Fibroblast of upper back skin (primary cell): ENCODE data around the gene NOXRED1.
"Not testable (repeated sequence)": the region's sequence is repeated elsewhere in the genome, so short reads cannot be mapped to it uniquely, and the experiment has no call there.

Experiments used
- DNase-seq: peaks from one replicate; pipeline ENCODE4 v3.0.0-alpha.2; 2013

NOXRED1 gene, protein sequence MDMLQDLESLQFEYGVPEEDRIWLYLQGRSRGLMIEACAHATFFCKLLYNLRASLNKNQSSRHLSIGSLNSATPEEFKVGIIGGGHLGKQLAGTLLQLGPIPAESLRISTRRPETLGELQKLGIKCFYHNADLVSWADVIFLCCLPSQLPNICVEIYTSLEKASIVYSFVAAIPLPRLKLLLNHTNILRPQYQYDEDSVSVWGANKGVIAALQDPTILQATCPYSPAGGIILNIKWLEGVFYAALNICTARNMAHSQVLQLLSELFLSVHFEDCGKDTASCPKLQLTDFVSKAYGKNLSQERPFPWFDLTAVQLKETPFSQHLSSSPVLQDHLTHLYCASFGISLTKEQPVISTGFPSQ

DNA sequence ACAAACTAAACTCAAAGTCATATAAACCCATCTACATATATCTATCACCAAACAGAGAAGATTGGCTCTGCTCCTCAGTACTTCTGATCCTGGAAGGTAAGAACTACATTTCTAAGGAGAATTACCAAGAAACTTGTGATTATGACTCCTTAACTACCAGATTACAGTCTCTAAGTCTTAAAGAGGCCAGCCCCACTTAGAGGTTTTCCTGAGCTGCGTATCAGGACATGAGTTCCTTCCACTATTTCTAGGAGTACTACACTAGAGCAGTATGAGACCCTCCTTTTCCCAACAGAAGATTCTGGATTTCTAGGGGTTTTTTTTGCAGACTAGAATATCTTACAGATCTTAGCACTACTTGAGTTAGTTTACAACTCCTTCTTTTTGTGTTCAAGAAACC, at the start of gene NOXRED1:
Gene NOXRED1, minus strand, starts transcription at position 101 of the 400 bp plus-strand sequence. CDS start 634 bp downstream, outside the sequence.
- no peak for DNase-seq

- no peak for DNase-seq
These were observed 47.0 kb upstream of the NOXRED1 start for GRCh38 chr14:77470224-77470870.

DNA sequence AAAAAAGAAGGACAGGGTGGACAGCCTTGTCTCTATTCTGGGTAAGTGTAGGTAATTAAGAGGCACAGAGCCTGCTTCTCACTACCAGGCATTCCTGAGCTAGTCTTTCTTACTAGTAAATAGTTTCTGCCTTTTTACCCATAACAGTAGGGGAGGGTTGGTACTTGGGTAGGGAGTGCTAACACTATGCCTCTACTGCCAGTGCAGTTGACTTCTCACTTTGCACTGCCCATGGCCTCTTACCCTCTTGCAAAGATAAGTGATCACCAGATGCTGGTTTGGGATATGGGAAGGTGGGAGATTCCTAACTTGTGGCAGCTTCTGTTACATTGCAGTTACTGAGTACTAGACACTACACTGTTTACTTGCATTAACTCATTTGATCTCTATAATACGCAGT, 46.2 kb upstream of the NOXRED1 start:
- DNase-seq = no peak

GRCh38 chr14:77469067-77469505, 45.8 kb upstream of the NOXRED1 start:
- no peak for DNase-seq

DNA sequence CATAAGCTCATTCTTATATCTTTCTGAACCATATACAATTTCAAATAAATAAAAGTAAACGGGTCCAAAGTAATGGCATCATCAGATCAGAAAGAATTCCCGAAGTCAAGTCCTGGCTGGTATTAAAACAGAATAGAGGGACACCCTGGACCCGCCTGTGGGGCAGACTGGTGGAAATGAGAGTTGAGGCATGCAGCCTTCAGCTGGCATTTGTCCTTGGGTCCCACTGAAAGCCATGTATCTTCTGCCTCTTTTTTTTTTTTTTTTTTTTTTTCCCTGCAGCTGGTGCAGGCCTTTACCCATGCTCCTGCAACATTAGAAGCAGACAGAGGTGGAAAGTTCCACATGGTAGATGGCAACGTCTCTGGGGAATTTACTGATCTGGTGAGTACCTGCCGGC, 44.5 kb upstream of the NOXRED1 start:
- DNase-seq = no peak

- DNase-seq = peak; percentile 67
These were observed 35.9 kb upstream of the NOXRED1 start for GRCh38 chr14:77459072-77459723.

- DNase-seq = peak; percentile 11
These were observed 35.1 kb upstream of the NOXRED1 start for GRCh38 chr14:77458249-77458950.

DNA sequence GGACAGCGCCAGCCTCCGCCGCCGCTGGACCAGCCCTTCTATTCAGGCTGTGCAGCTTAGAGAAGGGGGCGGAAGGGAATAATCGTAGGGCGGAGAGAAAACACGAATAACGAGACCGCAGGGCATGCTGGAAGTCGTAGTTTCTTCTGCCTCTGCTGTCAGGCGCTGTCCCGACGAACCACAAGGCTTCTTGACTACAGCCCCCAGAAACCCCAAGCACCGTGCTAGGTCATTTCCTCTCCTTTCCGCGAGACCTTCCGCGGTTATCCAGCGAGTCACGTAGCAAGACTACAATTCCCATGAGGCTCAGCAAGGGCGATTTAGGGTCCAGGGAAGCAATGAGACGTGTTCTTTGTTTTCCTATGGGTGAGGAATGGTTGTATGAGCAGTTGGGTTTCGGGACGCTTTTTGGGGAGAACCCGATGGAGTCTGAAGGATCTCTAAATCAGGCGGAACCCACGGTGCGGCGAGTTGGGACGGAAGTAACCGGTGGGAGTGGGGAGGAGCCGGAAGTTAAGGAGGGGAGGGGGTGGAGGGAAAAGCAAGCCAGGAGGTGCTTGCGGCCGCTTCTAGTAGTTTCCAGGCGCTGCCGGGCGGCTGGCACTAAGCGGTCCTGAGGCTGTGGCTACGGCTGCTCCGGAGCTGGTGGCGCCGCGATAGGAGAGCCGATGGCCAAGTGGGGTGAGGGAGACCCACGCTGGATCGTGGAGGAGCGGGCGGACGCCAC, 34.4 kb upstream of the NOXRED1 start, which contains the start of the genes AHSA1 and VIPAS39:
Gene AHSA1, plus strand, starts transcription at position 572 of the 727 bp plus-strand sequence. Its CDS starts 97 bp downstream, at position 669.
Gene VIPAS39, minus strand, starts transcription at position 80 of the 727 bp plus-strand sequence. CDS start 3,499 bp downstream, outside the sequence.
- peak; percentile 99 for DNase-seq

DNA sequence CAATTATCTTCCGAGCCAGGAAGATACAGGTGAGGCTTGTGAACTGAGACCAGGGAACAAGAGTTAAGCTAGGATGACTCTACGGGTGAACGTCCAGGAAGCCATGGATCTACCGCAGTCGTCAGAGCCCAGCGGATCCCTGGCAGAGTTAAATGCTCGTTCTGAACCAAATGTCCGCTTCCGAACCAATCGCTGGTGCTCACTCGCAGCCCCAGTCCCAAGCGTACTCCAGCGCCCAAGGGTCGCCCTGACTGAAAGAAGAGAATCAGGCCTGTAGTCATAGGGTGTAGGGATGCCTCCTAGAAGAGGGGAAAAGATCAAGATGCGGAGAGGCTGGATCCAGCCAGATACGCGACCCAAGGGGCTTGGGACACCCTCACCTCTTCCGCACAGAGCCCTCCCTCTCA, 33.8 kb upstream of the NOXRED1 start:
- DNase-seq = no peak

GRCh38 chr14:77455966-77456640, 32.8 kb upstream of the NOXRED1 start:
- DNase-seq = no peak

DNA sequence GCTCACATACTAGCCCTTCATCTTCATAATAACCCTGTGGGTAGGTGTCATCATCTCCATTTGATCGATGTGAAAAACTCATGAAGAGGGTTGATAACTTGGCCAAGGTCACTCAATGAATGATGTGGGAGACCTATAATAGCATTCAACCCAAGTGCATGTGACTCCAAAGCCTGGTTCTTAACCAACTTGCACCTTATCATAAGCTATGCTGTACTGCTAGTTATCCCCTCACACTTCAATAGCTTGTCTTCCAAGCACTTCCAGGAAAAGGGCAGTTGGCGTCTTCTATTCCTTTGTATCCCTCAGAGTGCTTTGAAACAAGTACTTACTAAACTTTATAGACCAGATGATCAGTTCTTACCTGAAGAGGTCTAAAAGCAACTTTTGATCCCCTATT, 18.9 kb upstream of the NOXRED1 start:
- DNase-seq = no peak

DNA sequence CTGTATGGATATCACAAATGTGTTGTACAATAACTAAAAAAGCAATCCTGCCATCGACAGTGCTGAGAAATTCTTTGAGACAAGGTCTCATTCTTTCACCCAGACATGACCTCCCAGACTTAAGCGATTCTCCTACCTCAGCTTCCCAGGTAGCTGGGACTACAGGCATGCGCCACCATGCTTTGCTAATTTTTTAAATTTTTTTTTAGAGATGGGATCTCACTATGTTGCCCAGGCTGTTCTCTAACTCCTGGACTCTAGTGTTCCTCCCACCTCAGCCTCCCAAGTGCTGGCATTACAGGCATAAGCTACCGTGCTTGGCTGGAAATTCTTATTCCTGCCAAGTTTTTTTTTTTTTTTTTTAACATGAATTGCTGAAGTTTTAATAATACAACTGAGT, 16.5 kb upstream of the NOXRED1 start:
- no peak for DNase-seq

DNA sequence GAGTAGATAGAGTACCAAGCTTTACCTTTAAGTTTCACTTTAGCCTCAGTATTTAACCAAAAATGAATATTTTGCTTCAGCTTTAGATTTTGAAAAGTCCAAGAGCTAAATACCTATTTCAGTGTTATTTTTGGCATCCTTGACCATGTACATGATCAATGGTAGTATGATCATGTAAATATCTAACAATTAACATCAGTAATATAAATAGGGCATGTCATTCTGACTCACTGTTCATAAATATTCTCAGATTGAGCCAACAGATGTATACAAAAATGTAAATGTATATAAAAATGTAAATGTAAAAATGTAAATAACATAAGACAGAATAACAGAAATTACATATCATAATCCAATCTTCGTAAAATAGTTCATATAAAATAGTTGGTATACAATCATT, 15.3 kb upstream of the NOXRED1 start:
- no peak for DNase-seq

- peak; percentile 22 for DNase-seq
These were observed 12.7 kb upstream of the NOXRED1 start for GRCh38 chr14:77436042-77436441.

DNA sequence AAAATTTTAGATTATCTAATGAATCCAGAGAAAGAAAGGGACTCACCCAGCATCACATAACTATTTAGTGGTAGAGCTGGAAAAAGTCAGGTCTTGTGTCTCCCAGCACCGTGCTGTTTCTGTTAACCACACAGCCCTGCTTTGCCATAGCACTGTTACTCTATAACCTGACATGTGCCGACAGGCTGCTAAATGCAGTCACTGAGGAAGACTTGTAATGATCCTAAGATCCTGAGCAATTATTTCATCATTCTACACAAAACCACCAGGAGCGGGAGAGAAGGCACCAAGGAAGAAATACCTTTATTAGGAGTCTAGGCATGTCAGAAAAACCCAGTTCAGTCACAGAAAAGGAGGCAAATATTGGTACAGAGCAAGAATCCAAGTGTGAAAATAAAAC, 3.1 kb upstream of the NOXRED1 start:
- DNase-seq = no peak

DNA sequence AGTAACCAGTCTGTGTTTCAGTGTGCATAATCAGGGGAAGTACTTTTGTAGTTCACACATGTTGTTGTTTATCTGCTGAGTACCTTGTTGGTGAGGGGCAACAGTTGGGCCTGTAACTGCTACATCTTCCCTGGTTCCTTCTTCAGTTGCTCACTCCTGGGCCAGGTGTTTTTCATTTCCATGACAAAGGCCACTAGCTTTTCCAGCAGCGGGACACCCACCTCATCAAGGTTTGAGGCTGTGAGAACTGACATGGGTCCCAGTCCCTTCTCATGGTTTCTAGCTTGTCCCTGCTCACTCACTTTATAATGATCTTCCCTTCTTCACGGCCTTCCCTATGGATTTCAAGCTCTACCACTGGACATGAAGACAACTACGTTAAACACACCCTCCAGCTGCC, 1.5 kb upstream of the NOXRED1 start:
- DNase-seq = no peak

DNA sequence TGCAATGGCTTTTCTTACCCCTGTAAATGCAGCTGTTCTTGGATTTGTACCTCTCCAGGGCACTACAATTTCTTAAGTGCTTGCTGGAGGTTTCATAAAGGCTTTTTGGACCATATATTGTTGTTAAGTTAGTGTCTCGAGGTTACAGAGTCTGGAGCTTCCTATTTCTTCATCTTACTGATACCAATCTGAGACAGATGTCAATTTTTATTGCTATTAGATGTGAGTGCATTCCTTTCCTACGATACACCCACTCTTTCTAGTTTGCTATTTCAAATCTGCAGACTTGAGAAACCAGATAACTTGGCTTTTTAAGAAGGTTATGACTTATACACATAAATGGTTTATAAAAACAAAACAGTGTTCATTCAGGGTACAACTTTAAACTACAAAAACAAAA, 2.1 kb downstream of the NOXRED1 start:
- DNase-seq = peak; percentile 43

GRCh38 chr14:77416836-77417235, 6.5 kb downstream of the NOXRED1 start:
- DNase-seq = no peak

GRCh38 chr14:77416098-77416497, 7.2 kb downstream of the NOXRED1 start:
- not testable (repeated sequence) for DNase-seq

GRCh38 chr14:77415403-77416030, 7.8 kb downstream of the NOXRED1 start:
- not testable (repeated sequence) for DNase-seq

- no peak for DNase-seq
These were observed 14.2 kb downstream of the NOXRED1 start for GRCh38 chr14:77409131-77409533.
